Stimulated activated CD4-positive, alpha-beta T cell treated with anti-CD3 and anti-CD28 coated beads, Interleukin-2, amount 100 ng/mL, for 48 hours (primary cell): ENCODE results near the gene DPM3.
"Not testable (repeated sequence)": the region's sequence is repeated elsewhere in the genome, so short reads cannot be mapped to it uniquely, and the experiment has no call there.

Experiments
- DNase-seq, 2 donors: peaks; one replicate each; pipeline ENCODE4 v3.0.0-alpha.2; 2020

DPM3 gene

DNA sequence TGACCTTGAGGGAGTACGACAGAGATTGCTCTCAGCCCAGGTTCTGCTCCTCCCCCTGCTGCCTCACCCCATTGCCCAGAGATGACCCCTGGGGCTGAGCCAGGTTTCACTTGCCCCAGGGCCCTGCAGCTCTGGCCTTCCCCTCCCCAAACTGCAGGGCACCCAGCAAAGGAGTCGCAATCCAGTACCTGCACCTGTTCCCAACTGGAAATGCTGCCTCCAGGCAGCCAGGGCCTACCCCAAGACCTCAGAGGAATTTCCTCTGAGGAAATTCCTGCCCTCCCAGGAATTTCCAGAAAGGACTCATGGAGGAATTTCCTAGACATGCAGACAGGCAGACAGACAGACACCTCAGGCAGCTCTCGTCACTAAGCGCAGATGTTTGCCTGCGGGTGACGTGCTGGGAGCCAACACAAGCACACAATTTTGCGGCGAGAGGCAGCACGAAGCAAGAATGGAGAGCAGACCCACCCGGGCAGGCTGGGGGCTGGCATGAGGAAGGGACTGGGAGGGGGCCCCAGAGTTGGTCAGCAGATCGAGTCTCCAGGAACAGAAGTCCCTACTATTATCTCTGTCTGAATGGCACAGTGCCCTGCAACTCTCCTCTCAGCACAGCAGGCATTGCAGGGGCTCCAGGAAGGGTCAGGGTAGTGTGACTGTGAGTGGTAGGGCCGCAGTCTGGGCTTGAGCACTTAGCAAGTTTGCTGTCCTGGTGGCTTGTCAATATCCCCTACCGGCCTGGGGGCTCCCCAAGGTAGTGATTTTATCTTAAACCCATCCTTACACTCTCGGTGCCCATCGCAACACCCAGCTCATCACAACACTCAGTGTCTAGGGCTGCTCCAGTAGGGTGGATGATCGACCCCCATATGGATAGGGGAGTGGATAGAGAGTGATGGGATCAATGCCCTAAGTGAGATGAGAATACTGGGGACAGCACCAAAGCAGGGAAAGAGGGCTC, 15.5 kb downstream of the DPM3 start:
- no peak for DNase-seq

DNA sequence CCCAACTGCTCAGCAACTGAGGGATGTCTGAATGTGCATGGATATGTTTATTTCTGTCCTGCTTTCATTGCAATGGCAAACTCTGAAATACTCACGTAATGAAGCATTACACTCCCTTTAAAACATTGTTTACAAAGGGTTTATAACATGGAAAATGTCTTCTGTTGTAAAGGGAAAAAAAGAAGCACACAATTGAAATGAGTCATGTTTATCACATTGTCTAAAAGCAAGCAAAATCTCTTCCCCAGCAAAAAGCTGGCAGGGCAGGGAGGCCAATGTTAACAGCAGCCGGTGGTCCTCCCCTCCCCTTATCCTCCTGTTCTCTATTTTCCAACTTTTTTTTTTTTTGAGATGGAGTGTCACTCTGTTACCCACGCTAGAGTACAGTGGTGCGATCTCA, 16.5 kb downstream of the DPM3 start:
- DNase-seq = no peak

DNA sequence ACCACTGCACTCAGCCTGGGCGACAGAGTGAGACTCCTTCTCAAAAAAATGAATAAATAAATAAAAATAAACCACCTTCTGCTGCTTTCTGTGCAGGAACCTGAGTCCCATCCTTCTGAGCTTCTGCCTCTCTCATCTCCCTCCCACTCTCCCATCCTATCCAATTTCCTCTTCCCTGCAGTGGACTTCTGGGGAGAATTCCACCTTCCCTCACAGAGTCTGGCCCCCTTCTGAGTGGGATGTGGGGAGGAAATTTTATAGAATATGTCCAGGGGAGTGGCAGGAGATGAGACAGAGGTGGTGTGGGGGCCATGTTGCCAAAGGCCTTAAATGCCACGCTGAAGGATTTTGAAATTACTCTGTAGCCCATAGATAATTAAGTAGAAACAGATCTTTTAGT, 18.0 kb downstream of the DPM3 start:
- no peak for DNase-seq

DNA sequence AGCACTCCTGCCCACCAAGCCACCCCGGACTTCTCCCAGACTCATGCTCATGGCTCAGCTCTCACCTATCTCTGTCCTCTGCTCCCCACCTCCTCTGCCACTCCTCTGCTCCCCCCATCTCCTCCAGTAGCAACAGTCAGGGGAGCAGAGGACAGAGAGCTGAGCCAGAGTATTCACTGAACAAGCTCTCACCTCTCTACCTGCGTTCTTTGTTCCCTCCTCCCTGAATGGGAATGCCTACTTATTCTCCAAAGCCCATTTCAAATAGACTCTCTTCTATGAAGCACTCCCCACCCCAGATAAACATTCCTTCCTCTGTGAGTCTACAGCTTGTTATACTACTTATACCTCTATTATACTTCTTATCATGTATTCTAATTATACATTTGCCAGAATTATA, 19.1 kb downstream of the DPM3 start:
- no peak for DNase-seq

DNA sequence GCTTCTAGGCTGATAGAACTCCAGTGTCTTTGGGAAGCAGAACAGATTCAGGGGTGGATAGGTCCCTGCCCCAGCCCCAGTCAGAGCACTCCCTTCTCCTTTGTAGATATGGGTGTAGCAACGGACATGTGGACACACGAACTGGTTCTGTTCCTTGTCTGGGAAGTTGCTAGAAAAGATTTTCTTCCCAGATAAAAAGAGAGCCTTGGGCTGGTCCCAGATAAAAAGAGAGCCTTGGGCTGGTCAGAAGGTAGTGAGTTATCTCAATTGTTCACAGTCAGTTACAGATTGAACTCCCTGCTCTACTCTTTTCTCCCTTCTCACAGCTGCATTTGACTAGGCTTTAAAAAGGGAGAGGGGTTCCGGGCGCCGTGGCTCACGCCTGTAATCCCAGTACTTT, 20.1 kb downstream of the DPM3 start:
- no peak for DNase-seq

DNA sequence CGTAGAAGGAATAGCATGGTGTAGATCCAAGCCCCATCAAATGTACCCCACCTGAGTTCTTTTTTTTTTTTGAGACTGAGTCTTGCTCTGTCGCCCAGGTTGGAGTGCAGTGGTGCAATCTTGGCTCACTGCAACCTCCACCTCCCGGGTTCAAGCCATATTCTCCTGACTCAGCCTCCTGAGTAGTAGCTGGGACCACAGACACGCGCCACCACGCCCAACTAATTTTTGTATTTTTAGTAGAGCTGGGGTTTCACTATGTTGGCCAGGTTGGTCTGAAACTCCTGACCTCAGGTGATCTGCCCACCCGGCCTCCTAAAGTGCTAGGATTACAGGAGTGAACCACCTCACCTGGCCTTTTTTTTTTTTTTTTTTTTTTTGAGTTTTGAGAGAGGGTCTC, 22.2 kb downstream of the DPM3 start:
- not testable (repeated sequence) for DNase-seq

DNA sequence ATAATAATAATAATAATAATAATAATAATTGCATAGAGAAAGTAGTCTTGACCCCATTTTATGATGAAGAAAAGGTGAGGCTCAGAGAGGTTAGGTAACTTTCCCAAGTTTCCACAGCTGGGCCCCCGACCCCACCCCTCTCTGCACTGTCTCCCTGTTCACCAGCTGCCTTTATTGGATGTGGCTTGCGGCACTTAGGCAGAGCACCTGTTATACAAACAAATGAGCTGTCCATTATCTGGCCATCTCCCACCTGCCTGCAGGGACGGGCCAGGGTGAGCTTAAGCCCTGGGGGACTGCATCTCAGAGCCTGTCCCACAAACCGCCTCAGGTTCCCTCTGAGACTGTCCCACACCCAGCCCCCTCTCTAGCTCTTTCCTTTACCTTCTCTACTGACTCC, 22.7 kb downstream of the DPM3 start:
- DNase-seq = no peak

DNA sequence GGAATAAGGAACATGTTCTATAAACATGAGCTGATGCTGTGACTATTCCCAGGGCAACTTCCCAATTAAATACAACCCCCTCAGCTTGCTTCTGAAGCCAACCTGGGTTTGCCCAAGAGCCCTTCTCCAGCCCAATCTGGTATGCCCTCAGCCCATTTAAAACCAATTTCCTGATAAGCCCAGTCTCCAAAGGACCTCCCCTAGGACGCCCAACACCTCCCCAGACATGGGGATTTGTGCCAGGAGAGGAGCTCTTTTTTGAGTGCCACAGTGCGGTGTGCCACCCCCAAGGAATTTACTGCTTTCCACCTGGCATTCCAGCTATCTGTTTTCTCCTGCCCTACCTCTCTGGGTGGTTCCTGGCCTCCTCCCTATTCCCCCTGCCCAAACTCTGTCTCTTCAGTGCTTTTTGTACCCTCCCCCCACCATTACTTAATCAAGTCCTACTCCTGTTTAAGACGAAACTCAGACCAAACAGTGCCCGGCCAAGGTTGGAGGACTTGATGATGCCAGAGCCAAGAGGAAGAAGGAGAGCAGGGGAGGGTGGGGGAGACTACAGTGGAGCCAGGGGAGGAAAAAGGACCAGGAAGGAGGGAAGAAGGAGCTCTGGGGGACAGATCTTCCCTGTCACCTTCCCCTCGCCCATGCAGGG, 24.1 kb downstream of the DPM3 start:
- DNase-seq = no peak

DNA sequence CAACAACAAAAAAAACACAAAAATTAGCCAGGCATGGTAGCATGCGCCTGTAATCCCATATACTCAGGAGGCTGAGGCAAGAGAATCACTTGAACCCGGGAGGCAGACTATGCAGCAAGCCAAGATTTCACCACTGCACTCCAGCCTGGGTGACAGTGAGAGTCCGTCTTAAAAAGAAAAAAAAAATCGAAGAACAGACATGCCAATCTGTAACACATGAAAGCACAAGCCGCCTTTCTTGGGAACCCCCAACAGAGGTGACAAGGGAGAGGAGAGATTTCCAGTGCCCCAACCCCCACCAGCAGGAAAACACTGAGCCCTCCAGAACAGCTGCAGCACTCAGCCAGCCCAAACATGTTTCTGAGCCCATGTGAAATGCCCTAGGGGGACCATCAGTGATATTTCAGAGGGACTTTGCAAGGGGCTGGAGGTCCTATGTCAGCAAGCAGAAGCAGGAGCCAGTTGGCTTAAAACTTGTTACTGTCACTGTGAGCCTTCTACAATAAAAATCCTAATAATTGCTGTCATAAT, 26.8 kb downstream of the DPM3 start:
- DNase-seq = no peak

DNA sequence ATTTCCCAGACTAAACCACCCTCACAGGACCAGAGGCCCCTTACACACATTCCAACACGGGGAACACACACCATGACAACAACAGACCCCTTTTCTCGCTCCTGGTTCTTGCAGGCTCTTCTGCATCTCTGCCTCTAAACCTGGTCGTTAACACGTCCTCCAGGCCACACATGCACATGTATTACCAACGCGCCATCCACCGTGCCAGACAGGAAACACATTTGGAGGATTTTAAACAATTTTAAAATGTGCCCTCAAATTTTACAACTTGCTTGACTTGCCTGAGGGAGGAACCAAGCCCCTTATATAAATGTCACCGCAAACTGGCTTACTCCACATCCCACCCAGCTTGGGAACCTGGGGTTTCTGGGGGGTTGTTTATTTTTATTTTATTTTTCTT, 29.5 kb downstream of the DPM3 start:
- no peak for DNase-seq

DNA sequence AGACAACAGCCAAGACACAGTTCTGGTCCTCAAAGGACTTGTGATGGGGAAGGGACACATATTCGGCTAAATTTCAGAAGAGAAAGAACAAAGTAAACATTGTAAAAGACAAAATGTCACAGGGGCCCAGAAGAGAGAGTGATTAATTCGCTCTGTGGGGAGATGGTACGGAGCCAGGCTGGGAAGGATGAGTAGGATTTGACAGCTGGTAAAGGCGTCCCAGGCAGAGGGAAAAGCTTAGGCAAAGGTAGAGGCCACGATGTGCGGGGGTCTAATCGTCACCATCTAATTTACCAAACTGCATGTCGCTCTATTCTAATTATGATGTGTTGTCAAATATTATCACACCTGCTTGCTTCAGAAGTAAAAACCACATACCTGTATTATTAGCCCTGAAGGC, 29.9 kb downstream of the DPM3 start:
- no peak for DNase-seq

DNA sequence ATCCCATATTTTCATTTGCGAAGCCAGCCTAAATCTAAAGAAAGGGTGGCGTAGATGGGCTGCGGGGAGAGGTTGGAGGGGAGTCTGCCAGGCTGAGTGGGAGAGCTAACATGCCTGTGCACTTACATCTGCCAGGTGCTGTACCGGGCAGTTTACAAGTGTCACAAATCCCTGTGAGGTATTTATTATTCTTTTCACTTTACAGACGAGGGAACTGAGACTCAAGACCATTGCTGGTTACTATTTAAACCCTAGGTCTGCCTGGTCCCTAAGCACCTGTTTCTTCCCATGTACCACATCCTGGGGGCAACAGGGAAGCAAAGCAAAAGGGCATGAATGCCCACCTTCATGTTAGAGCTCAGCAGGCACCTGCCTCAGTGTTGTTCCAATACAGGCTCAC, 32.0 kb downstream of the DPM3 start:
- DNase-seq = no peak

DNA sequence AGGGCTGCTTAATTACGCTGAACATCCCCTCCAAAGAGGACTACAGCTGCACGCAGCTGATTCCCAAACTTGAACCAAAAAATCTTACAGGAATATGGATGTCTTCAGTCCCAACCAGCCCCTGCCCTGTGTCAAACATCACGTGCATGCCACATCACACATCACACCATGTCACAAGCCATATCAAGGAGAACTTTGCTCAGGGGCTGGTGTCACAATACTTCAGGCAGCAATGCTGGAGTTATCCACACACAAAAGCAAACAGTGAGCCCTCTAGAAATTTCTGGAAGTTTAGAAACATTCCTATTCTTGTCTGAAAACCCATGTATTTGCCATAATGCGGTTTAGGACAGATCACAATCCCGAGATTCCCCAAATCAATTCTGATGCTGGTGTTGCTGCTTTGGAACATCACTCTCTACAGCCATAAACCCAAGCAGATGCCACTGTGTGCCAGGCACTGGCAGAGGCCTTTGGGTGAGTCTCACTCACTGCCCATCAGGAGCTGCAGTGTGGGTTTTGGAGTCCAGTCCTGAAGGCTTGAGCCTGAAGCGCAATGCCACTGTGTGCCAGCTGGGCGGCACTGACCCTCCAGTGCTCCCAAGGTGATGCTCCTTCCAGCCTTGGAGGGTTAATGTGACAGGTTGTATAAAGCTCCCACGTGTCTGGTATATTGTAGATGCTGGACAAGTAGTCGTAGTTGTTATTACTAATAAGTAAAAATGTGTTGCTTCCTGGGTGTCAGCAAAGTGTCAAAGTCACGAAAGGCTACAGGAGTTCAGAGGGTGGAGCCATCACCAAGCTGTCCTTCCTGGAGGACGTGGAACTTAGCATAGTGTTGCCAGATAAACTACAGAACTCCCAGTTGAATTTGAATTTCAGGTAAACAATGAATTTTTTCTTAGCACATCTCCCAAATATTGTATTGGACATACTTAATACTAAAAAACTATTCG, 32.7 kb downstream of the DPM3 start:
- no peak for DNase-seq

DNA sequence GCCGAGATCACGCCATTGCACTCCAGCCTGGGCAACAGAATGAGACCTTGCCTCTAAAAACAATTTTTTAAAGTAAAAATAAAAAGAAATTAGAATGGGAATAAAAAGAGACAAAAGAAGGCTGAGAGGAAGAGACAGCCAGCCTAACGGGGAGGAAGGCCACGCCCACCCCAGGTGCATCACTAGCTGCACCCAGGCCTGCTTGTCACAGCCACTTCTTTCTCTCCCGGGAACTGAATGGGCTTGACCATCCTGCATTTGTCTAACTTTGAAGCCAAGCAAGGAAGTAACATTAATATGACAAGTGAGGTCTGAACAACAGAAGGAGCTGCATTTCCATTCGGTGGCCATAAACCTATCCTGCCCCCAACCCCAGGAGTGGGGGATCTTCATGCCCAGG, 33.5 kb downstream of the DPM3 start:
- no peak for DNase-seq

DNA sequence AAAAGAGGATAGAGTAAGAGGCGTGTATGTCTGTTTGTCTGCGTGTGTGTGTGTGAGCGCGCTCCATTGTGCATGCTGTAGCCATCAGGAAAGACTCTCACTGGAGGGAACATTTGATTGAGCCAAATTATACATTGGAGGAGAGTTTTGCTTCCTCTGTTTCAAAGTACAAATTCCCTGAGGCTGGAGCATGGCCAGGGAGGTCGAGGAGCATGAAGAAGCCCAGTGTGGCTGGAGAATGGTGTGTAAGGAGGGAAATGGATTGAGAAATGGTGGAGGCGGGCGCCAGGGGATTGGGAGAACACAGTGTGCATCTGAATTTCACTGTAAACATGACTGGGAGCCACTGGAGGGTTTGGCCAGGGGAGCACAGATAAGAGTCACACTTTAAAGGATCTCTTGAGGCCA, 34.7 kb downstream of the DPM3 start:
- DNase-seq = no peak

DNA sequence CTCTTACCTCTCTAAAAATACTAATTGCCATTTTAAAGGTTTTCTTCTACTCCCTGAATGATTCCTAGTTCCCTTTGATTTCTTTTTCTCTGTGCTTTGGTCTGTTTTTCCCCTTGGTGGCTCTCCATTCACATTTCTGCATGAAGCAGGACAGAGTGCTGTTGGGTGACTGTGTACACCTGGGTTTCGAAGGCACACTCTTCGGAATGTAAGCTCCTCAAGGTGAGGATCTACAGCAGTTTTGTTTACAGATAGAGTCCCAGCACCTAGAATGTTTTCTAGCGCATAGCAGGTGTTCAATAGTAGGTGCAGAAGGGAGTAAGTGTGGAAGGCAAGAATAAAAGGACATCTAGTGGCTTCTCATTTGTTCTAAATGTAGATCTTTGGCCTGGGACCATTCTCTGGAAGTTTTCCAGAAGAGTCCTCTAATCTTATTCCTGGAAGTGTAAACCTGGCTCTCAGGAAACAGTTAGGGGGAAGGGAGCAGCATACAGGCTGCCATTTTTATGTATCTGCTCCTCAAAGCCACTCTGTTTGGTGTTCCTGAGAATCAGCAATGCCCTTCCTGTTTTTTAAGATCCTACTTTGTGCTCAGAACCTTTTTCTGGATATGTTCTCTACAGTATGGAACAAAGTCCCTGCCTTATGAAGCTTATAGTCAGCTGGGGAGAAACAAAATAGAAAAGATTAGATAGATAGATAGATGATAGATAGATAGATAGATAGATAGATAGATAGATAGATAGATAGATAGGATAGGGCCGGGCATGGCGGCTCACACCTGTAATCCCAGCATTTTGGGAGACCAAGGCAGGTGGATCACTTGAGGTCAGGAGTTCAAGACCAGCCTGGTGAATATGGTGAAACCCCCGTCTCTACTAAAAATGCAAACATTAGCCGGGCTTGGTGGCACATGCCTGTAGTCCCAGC, 35.5 kb downstream of the DPM3 start:
- DNase-seq = no peak

DNA sequence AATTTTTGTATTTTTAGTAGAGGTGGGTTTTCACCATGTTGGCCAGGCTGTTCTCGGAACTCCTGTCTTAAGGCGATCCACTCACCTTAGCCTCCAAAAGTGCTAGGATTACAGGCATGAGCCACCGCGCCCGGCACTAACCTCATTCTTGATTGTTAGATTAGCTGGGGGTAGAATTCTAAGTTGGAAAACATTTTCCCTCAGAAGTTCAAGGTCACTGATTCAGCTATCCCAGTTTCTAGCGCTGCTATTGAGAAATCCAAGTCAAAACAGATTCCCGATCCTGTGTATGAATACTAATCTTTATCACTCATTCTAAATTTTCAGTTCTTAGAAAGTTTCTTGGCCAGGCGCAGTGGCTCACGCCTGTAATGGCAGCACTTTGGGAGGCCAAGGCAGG, 37.0 kb downstream of the DPM3 start:
- DNase-seq = no peak

DNA sequence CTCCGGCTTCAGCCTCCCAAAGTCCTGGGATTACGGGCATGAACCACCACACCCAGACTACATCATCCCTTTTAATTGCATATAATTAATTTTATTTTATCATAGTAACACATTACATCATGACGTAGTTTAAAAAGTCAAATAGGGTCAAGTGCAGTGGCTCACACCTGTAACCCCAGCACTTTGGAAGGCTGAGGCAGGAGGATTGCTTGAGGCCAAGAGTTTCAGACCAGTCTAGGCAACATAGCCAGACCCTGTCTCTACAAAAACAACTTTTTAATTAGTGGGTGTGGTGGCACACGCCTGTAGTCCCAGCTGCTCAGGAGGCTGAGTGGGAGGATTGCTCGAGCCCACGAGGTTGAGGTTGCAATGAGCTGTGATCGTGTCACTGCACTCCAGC, 41.0 kb downstream of the DPM3 start:
- DNase-seq = no peak

DNA sequence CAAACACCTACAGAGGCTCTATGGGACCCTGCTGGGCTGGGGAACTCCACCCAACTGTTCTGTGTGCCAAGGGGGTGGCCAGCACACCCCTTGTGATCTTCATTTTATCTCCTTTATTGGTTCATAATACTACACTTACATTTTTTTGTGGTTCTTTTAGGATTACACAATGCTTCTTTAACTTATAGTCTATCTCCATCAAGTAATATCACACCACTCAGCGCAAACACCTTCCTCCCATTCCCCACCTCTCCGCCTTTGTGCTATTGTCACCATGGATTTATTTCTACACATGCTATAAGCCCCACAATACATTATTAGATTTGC, 45.7 kb downstream of the DPM3 start:
- DNase-seq = no peak

DNA sequence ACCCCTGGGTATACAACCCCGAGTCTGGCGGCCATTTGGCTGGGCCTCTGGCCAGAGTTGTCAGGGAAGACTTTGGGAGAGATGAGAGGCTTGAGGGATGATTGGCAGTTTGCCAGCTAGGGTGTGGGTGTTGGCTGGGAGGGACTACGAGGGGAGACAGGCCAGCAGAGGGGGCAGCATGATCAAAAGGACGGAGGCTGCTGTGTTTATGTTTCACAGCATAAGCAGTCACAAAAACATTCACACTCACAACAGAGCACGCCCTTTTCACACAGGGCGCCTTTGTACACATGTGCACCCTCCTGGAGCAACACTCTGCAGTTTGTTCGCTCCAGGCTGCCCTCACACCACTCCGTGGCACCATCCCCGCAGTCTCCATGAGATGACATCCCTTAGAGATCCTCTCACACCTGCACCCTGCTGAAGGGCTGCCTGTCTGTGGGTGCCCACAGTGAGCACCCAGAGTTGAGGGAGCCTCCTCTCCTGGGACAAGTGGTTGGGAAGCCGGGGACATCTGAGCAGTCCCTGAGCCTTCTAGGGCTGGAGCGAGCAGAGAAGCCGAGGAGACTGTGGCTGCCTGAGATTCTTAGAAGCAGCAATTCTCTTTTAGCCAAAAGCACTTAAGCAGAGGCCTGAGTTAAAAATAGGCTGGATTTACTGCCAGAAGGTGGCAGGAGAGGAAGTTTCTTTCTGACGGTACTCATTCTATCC, 46.3 kb downstream of the DPM3 start:
- DNase-seq = no peak

DNA sequence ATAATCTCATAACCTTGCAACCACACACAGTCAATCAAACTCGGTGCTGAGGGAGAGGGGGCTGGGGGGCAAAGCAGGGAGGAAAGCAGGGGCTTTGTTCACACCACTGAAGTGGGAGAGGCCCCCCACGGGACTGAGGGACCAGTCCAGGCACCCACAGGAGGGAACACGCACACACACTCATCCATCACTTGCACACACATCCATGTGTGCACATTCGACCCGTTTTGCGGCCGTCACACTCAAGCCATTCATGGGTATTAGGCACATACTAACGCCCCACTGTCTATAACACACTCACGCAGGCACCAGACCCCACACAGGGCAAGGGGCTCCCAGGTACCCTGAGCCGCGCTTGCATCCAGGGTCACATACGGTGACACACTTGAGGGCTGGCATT, 47.7 kb downstream of the DPM3 start:
- no peak for DNase-seq
